TTC549 (cell line): Measurements from ENCODE around the gene NBPF10.
"Not testable (repeated sequence)": the region's sequence is repeated elsewhere in the genome, so short reads cannot be mapped to it uniquely, and the experiment has no call there.

Experiments
- FAIRE-seq: peaks from 2 replicates; lab custom pipeline; 2012; peaks lifted over from hg19 to GRCh38; lab: Jason Lieb, UNC

Gene NBPF10

GRCh38 chr1:146144465-146144864 is at the start of gene NBPF10:
Gene NBPF10, minus strand, starts transcription at chr1:146144804. Its CDS starts 35 bp downstream, at chr1:146144769.
- FAIRE-seq: not testable (repeated sequence)

- FAIRE-seq: not testable (repeated sequence)
Observed at GRCh38 chr1:146174531-146174930, 29.9 kb upstream of the NBPF10 start.

GRCh38 chr1:146167740-146168139 is 23.1 kb upstream of the NBPF10 start:
- FAIRE-seq: not testable (repeated sequence)

GRCh38 chr1:146167273-146167672 is 22.7 kb upstream of the NBPF10 start:
- FAIRE-seq: not testable (repeated sequence)
